GM21447 (cell line): ENCODE measurements around the gene BRD2.

ENCODE experiments used
- ATAC-seq: cut with Tn5 transposase; IDR thresholded peaks from one replicate; pipeline ENCODE4 v1.9.1; 2021; ENCODE audit not compliant: unreplicated experiment

Gene BRD2

DNA sequence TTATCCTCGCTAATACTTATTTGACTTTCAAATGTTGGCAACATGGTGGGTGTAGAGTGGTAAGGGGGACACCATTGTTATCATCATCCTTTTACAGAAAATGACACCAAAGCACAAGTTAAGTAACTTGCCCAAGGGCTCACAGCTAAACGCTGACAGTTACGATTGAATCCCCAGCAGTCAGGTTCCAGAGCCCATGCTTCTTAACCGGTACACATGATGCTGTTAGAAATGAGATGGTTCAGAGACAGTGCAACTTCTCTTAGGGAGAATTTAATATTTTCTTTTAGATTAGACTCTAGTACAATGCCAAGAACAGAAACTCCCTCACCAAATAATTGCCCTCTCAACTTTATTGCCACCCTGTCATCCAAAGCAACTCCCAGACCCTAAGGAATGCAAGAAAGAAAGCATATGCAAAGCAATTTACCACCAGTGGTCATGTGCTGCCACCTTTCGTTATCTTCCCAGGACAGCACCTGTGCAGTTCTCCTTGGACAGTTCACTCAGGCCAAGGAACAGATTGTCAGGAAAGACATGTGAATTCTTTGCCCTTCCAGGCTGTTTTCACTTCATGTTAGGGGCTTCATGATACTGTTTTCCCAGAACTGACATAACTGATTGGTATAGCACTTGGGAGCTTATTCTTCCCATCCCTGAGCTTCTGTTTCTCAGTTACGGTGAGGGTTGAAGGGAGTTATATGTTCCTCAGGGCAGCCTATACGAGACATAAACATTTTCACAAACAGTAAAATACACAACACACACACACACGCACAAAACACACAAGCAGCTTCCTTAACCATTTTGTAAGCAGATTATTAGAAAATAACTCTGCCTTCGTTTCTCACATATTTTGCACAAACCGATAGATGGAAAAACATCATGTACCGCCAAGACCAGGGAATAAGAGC is 20.6 kb upstream of the BRD2 start:
- ATAC-seq, result no peak

DNA sequence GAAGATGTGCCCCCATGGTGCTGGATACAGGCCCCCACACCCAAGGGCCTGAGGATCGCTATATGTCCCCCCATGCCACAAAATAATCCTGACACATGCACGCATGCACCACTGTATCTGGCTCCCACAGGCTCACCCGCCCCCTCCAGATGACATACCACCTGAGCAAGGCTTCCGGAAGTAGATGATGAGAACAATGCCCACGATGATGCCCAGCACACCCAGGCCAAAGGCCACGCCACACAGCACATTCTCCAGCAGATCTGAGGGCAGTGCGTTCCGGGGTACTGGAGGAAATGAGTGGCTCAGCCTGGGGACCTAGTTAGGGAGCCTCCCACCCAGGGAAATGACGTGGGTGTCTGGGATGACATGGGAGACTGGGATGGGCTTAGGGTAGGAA is 19.3 kb upstream of the BRD2 start:
- no peak for ATAC-seq

DNA sequence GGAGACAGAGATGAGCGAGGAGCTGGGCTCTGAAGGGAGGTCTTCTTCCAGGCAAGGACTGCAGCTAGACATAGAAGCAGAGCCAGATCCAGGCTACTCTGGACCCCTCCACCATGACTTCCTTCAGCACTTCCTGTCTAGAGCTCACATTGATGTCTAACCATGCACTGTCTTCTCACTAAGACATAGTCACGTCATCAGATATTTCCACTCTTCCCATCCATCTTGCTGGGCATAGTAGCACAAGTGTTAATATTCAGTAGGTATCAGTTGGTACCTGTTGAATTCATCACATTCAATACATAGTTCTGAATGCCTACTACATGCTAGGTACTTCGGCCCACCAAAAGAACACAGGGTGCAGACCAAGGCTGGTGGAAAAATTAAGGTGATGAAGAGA is 18.4 kb upstream of the BRD2 start:
- ATAC-seq, result no peak

DNA sequence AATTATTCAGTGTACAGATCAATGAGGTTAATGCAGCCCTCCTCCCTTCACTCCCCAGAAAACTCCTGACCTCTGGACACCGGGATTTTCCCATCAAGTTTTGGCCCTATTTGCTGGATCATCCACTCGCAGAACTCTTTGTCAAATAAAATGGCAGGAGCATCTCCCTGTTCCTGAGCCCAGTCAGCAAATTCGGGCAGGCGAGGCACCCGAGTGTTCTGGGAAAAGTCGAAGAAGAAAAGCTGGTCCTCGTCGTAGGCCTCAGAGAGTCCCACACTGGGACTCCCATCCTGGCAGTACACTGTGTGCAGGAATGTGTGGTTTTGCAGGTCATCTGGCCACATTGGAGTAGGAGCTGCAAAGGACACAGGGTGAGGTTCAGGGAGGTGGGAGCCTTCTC is 17.9 kb upstream of the BRD2 start:
- no peak for ATAC-seq

DNA sequence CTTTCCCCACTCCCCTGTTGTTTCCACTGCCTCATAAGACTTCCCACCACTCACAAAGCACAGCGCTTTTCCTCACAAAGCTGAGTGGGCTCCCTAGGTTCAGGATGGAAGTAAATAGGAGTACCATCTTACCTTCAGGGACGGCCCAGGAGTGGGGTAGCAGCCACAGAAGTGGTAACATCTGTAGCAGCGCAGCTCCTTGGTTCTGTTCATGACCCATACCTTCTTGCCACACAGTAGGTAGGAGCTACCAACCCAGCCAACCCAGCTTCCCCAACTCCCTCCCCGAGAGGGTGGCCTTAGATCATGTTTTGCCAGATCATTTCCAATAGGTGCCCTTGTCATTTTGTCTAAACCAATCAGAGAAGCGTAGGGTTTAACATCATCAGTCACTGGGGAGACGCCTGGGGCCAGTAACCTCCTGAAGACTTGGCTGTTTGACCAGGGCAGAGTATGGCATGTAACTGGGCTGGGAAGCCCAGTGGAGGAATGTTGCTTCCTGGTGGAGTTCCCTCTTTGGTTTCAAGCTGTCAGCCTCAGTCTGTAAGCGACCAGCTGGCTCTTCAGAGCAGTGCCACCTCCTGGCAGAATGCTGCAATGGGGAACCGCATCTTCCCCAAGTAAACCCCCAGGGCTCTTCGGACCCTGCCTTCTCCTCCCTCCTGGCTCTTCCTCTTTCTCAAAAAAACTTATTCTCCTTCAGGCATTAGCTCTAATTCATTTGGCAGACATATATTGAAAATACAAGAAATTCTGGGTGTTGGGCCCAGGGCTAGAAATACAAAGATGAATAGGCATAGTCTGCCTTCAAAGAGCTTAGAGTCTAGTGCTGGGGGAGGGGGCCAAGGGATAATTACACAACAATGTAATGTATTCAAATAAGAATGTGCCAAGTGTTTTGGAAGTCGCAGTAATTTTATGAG is 15.3 kb upstream of the BRD2 start, which contains the start of gene HLA-DMA:
Gene HLA-DMA (minus strand): TSS at position 281 of the 923 bp plus-strand sequence. CDS start 61 bp downstream, at position 220.
- peak; percentile 94 for ATAC-seq

DNA sequence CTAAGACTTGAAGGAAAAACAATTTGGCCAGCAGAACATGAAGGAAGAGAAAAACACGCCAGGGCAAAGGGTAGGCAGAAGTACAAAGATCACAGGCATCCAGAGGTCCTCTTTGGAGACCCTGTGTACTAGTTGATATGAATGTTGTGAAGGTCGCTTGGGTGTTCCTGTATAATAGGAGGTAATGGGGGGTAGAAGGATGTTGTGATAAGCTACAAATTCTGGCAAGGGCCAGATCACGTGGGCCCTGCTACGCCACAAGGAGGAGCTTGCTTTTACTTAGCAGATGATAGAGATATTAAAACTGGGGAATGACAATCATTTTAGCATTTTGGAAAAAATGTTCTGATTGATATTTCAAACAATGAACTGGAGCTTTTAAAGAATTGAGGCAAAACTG is 14.6 kb upstream of the BRD2 start:
- ATAC-seq, result no peak

DNA sequence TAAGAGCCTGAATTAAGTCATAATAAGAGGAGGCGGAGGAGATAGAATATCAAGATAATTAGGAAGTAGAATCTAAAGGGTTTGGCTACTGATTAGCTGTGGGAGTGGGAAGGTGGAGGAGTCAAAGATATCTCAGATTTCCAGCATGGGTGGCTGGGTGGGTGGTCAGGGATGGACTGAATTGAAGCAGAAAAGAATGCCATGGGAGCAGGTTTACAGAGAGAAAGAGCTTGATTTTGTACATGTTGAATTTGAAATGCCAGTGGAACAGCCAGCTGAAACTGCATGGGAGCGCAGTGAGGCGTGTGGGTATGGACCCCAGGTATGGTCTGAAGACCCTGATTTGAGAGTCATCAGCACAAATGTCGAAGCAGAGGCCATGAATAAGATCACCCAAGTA is 14.1 kb upstream of the BRD2 start:
- ATAC-seq, result no peak

DNA sequence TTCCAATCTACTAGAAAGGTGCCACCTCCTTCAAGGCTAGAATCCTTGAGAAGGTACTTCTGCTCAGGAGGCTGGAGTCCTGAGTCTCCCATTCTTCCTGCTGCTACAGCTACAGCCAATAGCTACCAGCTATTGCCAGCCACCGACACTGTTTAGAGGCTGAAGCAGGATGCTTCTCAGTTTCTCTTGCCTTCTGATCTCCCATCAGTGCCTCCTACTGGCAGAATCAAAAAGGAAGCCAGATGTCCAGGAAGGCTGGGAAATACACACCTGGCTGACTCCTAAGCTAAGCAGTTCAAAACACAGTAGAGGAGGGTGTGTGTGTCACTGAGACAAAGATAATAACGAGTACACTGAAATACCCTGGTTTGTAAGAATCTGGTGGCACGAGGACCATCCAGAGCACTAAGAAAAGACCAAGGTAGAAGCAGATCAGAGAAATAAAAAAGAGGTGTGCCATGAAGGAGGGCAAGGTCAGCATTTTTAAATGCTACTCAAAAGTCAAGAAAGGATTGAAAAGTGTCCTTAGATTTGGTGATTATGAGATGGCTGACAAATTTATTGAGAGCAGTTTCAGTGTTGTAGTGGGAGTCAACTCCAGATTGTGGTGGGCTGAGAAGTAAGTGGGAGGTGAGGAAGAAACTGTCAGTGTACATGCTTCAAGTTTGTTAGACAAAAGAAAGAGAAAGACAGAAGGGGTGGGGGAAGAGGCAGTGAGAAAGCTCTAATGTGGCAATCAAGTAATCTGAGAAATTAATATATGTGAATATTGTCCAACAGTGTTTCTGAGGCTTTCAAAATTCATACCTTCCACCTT is 13.2 kb upstream of the BRD2 start:
- ATAC-seq, result no peak

DNA sequence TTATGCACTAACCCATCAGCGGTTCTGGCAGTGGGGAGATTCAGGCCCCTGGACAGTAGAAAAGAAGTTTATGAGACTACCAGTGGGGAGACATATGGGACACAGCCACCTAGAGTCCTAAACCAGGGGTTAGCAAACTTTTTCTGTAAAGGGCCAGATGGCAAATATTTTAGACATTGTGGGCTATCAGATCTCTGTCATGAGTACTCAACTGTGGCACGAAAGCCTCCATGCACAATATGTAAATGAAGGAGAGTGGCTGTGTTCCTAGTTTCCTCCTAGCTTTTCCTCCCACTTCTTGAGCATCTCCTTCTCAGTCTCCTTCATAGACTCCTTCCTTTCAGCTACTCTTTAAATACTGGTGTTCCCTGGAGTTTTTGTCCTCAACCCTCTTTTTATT is 12.2 kb upstream of the BRD2 start:
- no peak for ATAC-seq

DNA sequence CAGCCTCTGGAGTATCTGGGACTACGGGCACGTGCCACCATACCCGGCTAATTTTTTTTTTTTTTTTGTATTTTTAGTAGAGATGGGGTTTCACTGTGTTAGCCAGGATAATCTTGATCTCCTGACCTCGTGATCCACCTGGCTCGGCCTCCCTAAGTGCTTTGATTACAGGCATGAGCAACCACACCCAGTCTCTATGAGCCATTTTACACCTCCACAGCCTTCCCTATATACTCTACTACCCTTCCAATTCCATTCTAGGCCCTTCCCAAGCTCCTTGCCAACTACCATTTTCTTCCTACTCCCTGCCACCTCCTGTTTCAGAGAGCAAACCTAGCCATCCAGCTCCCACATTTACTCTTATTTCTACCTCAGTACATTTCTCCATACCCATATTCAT is 7.8 kb upstream of the BRD2 start:
- ATAC-seq, result no peak

DNA sequence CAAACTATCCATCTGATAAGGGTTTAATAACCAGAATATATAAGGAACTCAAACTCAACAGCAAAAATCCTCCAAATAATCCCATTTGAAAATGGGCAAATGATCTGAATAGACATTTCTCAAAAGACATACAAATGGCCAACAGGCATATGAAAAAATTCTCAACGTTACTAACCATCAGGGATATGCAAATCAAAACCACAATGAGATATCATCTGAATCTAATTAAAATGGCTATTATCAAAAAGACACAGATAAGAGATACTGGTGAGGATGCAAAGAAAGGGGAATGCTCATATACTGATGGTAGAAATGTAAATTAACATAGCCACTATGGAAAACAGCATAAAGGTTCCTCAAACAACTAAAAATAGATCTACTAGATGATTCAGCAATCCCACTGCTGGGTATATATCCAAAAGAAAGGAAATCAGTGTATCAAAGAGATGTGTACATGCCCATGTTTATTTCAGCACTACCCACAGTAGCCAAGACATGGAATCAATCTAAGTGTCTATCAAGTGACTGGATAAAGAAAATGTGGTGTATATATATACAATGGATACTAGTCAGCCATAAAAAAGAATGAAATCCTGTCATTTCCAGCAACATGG is 6.1 kb upstream of the BRD2 start:
- no peak for ATAC-seq

DNA sequence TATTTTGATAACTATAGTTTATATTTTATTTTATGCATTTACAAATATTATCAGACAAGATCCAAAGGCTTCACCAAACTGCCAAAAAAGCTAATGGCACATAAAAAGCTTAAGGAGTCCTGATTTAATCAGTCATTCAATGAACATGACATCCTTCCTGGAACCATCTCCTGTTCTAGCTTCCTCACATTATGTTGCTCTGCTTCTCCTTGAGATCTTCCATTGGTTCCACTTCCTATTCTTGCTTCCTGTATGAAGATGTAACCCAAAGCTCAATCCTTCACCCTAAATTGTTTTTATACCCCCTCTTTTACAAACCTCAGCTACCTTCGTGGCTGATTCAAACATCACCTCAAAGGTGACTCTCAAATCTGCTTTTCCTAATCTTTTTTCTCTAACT is 4.5 kb upstream of the BRD2 start:
- no peak for ATAC-seq

DNA sequence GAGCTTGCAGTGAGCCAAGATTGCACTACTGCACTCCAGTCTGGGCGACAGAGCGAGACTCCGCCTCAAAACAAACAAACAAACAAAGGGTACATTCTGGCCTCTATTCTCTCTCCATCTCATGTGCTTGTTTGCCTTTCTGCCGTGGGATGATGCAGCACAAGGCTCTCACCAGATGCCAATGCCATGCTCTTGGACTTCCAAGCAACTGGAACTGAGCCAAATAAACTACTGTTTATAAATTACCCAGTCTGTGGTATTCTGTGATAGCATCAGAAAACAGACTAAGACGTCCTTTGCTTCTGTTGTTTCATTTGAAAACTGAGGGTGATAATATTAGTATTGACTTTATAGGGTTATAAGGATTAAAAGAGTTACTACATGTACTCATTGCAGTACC is 3.6 kb upstream of the BRD2 start:
- no peak for ATAC-seq

DNA sequence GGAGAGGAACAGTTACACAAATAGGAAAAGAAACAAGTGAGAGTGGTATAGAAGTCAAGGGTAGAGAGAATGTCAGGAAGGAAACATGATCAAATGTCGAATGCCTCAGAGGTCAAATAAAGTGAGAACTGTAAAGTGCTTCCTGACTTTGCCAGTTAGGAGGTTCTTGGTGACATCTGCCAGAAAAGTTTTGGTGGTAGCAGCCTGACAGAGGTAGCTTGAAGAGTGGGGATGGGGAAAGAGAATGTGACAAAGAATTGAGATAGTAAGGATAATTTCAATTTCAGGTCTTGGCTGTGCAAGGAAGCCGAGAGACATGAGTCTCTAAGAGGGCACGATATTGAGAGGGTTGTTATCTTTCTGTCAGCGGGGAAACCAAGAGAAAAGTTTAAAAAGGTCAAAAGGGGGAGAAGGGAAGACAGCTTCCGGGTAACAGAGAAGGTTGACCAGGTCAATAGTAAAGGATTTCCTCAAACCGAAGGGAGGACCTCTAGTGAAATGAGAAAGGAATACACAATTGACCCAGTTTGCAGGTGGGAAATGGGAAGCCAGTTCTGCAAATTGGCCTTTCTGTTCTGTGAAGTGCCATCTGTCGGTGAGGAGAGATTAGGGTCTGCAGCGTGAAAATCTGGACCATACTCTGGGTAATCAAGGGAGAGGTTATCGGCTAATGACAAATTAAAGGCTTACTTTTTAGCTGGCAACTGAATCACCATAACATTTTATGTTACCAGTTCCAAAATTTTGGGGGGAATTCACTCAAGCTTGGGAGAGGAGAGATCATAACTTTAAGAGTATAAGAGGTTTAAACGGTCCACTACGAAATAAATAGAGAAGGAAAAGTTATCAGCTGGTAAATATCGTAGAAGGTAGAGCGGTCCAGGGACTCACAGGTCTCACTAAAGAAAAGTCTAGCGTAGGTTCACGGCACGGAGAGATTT is 973 bp upstream of the BRD2 start:
- no peak for ATAC-seq

DNA sequence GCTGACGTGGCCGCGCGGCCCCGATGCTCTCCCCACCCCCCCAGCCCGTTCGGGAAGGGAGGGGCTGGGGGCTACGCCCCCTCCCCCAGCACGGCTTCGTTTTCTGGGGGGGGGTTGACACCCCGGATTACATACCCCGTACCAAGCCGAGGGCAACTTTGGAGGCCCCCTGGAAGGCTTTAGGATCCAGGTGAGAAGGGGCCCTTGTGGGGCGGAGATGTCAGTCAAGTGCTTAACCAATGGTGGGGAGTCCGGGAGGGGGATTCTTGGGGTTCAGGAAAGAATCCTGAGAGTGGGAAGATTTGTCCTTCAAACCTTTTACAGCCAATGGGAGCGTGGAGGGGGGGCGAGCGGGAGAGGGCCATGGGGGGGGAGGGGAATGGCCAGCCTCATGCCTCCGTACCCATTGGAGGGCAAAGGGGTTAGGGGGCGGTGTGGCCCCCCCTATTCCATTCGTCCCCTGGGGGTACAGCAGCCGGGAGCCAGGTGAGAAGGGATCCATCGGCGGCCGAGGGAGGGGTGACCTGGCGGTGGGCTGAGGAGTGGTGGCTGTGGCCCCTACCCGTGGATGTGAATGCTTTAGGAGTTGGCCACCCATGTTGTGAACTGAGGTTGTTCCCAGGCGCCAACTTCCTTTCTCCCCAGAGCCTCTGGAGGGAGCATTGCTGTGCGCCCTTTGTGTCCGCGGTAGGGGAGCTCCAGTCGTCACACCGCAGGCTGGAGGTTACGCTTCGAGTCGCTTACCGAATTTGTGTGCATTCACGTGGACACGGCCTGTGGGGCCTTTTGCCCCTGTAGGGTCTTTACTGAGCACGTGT is 682 bp downstream of the BRD2 start:
- no peak for ATAC-seq

DNA sequence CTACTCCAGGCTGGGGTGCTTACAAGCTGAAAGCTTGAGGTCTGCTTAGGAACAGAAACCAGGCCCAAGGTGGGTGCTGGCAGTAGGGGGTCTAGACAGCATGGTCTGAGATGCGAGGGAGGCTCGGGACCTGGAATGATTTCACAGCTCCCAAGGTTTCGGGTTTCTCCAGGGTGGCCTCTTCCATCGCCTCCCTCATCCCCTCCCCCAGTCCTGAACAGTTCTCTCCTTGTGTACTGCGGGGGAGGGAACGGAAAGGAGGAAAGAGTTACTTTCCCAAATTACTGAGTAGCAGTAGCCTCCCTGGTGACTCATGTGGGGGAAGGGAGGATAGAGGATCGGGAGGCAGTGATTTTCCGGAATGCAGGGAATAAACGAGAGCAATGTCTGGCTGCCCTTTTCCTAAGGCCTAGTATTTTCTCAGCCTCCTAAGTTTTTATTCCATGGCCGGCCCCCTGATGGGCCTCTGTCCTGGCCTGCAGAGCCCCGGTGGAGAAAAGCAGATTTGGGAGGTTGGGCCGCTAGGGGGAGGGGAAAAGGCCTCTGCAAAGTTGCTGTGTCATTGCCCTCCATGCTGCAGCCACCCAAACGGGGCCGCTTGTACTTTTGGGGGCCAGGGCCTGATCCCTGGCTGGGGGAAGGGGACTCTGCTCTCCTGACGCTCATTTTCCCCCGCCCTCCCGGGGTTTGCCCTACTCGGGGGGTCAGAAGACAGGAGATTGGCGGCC is 1.5 kb downstream of the BRD2 start:
- ATAC-seq, result no peak

DNA sequence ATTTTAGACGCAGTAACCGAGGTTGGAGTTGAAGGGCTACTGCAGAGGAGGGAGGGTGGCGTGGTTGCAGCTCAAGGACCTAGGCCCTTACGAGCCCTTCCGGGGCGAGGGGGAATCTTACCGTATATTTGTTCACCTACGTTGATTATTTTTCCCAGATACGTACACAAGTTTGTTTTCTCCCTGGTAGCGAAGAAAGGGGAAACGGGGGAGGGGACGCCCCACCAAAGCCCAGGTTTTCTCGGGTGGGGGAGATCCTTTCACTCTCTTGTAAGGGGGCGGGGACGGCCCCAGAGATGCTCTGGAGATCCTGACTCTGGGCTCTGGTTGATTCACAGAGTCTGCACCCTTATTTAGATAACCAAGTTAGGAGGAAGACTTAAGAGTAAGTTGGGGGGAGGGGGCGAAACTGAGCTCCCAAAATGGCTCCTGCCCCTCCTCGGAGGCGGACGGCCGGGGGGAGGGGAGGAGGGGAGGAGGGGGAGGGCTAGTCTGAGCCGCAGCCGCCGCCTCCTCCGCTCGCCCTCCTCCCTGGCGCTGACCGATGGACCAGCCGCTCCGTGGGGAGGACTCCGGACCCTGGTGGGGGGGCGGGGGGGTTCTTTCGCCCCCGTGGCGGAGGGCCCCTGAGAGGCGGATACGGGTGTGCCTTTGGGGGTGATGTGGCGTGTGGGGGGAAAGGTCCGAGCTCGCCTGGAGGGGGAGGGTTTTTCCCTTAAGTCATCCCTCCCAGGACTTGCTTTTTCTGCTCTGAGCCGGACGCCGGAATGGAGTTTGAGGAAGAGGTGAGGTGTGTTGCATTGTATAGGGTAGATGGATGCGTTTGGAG is 2.2 kb downstream of the BRD2 start:
- no peak for ATAC-seq
